PC-3 (cell line): ENCODE data around the gene DDOST.

Experiments
- CTCF ChIP-seq: fragments of 300-600 bp; sonication (generic); conservative IDR thresholded peaks from 2 replicates; pipeline ENCODE4 v1.5.1; 2017; ENCODE audit warnings: antibody characterized with exemption, low read depth, mild to moderate bottlenecking, low read length
- EZH2 ChIP-seq: fragments of 300-600 bp; sonication (generic); IDR thresholded peaks from one replicate; pipeline ENCODE4 v1.6.1; 2017; ENCODE audit warnings: antibody characterized with exemption, mild to moderate bottlenecking, low read length; ENCODE audit not compliant: unreplicated experiment

- no peak for TF ChIP-seq CTCF
- no peak for TF ChIP-seq EZH2
Observed at GRCh38 chr1:20706841-20707240, 45.7 kb upstream of the DDOST start.
